NCI-H526 treated with DMSO at 0.1 percent for 48 hours (cell line): Measurements from ENCODE around the gene CTNNB1.
"Not testable (repeated sequence)": the region's sequence is repeated elsewhere in the genome, so short reads cannot be mapped to it uniquely, and the experiment has no call there.

Source experiments
- DNase-seq: peaks from one replicate; lab custom pipeline; 2025; lab: John Stamatoyannopoulos, UW

The CTNNB1 gene

DNA sequence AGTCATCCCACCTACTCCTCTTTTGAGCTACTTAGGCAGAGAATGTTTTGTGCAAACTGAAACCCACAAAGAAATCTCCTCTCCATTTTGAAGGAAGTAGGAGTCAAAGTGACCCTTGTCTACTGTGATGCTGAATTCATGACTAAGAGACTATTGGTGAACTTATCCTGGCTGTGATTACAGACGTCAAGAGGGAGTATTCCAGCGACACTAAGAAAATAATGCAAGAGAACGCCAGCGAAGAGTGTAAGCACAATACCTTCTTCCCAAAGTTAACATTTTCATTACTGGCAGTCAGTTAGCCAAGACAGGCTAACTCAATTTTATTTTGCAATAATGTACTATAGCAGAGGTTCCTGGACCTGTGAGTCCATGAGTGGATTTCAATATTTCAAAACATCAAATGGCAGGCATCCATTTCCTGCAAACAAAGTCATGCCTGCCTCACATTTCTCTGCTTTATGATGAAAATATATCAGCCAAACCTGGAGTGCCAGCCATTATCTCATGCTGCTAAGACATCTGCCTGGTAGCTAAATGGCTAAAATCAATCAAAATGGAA lies 59.0 kb downstream of the CTNNB1 start:
- DNase-seq, result no peak

DNA sequence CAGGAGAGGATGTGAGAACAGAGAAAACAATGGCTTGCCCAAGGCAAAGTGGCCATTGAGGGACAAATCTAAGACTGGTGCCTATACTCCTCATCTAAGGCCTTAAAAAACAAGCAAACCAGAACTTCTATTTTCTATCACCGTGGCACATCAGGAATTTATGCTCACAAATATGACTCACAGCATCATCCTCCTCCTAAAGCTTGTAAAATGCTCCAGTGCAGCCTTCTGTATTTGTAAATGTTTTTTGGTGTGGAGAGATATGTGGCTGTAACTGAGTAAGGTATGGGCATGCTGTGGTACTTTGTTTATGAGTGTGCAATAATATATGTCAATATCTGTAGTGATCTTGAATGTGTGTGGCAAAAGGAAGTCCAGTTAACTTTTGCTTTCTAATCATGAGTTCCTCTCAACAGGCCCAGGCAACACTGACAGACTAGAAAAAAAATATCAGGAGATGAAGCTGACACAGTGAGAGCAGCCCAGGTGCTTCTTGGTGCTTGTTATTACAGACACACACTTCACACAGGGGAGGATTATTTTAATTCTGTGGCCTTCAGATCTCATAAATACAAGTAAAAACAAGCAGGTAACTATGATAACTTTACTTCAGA lies 60.3 kb downstream of the CTNNB1 start:
- no peak for DNase-seq

DNA sequence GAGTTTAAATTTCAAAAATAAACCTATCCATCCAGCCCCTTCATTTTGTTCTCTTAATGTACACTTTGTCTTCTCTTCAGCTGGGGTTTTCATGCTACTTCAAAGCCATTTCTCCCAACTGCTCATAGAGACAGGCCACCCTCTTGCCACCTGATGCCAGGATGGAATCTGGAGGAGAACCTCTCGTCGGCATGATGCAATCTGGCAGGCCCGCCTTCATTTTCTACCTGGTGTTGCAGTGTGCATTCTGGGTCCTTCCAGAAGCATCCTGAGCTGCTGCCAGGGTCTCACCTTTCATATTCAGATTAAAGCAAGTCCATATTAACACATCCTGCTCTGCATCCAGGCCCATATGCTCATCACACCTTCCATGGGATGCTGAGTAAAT lies 60.8 kb downstream of the CTNNB1 start:
- DNase-seq, result no peak

GRCh38 chr3:41265011-41265545 lies 65.8 kb downstream of the CTNNB1 start:
- DNase-seq, result no peak

GRCh38 chr3:41265823-41266273 lies 66.5 kb downstream of the CTNNB1 start:
- no peak for DNase-seq

DNA sequence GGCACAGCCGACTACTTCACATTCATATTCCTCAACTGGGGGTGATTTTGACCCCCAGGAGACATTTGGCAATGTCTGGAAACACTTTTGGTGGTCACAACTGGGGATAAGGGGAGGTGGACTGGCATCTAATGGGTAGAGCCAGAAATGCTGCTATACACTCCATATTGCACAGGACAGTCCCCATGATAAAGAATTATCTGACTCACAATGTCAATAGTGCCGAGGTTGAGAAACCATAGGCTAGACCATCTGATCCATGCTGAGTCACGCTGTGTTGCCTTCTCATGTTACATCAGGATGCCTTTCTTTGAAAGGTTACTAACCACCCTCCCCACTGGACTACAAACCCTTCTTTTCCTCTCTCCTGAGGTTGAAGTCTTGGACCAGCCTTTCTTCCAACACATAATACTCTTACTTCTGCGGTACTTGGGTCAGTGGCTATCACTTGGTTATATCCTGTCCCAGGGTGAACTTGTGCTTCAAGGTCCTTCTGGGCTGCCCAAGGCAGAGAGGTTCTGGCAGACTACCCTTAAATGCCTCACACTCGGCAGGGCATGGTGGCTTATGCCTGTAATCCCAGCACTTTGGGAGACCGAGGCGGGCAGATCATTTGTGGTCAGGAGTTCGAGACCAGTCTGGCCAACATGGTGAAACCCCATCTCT lies 68.8 kb downstream of the CTNNB1 start:
- DNase-seq, result no peak

GRCh38 chr3:41272667-41273066 lies 73.4 kb downstream of the CTNNB1 start:
- no peak for DNase-seq

GRCh38 chr3:41274944-41275668 lies 75.8 kb downstream of the CTNNB1 start:
- DNase-seq, result no peak

DNA sequence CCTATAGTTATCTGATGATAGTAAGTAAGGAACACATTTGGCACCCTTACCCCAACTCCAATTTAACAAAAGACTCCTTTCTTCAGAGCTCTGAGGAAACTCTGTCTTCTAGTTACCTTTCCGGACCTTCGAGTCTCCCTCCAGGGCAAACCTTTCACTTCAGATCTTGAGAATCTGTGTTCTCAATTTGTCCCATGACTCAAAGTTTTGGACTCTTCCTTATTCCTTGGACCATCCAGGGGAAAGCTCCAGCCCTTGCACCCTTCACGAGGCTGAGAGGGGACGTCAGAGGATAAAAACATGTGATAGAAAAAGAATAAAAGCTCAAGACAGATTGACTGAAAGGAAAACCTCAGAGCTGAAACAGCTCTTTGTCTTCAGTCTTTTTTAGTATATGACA lies 76.9 kb downstream of the CTNNB1 start:
- no peak for DNase-seq

DNA sequence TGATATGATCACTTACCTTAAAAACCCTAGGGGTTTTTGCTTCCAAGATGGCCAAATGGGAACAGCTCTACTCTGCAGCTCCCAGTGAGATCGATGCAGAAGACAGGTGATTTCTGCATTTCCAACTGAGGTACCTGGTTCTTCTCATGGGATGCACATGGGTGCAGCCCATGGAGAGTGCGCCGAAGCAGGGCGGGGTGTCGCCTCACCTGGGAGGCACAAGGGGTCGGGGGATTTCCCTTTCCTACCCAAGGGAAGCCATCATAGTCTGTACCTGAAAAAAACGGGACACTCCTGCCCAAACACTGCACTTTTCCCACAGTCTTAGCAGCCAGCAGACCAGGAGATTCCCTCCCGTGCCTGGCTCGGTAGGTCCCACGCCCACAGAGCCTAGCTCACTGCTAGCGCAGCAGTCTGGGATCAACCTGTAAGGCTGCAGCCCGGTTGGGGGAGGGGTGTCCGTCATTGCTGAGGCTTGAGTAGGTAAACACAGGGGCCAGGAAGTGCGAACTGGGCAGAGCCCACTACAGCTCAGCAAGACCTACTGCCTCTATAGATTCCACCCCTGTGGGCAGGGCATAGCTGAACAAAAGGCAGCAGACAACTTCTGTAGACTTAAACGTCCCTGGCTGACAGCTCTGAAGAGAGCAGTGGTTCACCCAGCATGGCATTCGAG lies 78.6 kb downstream of the CTNNB1 start:
- DNase-seq, result no peak

- not testable (repeated sequence) for DNase-seq
Measured at GRCh38 chr3:41284934-41285333, 85.6 kb downstream of the CTNNB1 start.

DNA sequence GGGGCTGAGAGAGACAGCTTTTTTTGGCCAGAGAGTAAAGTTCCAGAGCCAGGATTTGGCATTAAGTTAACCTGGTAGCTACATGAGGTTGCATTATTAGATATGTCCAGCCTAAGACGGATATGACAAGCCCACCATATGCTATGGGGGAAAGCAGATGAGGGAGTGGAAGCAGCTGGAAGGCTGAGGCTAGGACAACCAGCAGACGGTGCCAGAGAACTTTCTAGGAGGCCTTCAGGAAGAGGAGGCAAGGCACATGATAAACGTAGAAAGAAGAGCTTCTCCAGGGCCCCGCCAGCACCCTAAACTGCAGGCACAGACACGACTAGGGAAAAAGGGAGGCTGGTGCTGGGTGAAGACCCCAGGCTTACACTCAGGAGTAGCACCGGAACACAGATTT lies 87.0 kb downstream of the CTNNB1 start:
- DNase-seq, result no peak

DNA sequence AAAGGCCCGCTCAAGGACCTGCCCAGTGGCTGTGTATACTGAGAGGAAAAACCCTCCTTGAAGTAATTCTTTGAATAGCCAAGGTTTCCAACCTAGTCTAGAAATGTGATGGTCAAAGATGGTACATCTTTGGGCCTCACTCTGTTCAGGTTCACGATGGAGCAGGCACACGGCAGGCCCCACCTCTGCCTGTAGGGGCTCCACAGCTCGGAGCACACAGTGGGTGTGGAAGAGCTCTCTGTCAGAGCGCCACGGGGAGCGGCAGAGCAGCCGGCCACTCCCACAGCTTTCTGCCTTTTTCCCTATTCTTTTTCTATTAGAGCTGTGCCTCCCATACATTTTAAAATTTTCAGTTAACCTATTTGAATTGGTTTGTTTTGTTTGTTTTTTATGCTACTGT lies 89.5 kb downstream of the CTNNB1 start:
- no peak for DNase-seq
